Stomach (tissue), 9 donors: ENCODE results near the gene MED12L. TPM values are rescaled to one million over a fixed set of nuclear protein-coding genes. Genes with fewer than 3 reads are reported as not detected.

ENCODE experiments used
- DNase-seq, 2 donors: peaks; one replicate each; pipeline versions ENCODE4 v3.0.0 to v3.0.0-alpha.2; 2013 to 2019
- H3K27ac ChIP-seq, 5 donors: fragments of 200-600 bp in 4 of 5; sonication (generic) in 4 of 5; one replicate each; pipeline ENCODE4 v1.5.1; 2013 to 2019; ENCODE audit warnings: mild to moderate bottlenecking in 1 of 5, moderate library complexity in 1 of 5
- H3K27me3 ChIP-seq, 3 donors: fragments of 200-600 bp; sonication (generic); one replicate each; pipeline ENCODE4 v1.5.1; 2017 to 2019; ENCODE audit warnings: mixed run types in 1 of 3
- H3K36me3 ChIP-seq, 4 donors: fragments of 200-600 bp; sonication (generic); 1 replicate in 3 of 4; 2 replicates in 1 of 4; pipeline ENCODE4 v1.5.1; 2016 to 2019
- H3K4me1 ChIP-seq, 4 donors: fragments of 200-600 bp; sonication (generic); one replicate each; pipeline ENCODE4 v1.5.1; 2016 to 2019
- H3K4me3 ChIP-seq, 4 donors: fragments of 200-600 bp; sonication (generic) in 3 of 4; one replicate each; pipeline ENCODE4 v1.5.1; 2016 to 2019; ENCODE audit warnings: mild to moderate bottlenecking in 1 of 4
- H3K9me3 ChIP-seq, 4 donors: fragments of 200-600 bp; sonication (generic); one replicate each; pipeline ENCODE4 v1.5.1; 2016 to 2019
- EP300 ChIP-seq: sonication (generic); formaldehyde crosslinking; IDR thresholded peaks from one replicate; pipeline ENCODE4 v1.6.1; 2017; ENCODE audit warnings: antibody characterized with exemption
- POLR2A ChIP-seq, 4 donors: fragments of 450-650 bp; IDR thresholded peaks; one replicate each; pipeline ENCODE4 v1.6.1; 2016; ENCODE audit warnings: antibody characterized with exemption in 4 of 4, control low read depth in 2 of 4, mild to moderate bottlenecking in 1 of 4, moderate library complexity in 1 of 4
- POLR2AphosphoS5 ChIP-seq, 3 donors: sonication (generic); formaldehyde crosslinking; IDR thresholded peaks; one replicate each; pipeline ENCODE4 v1.6.1; 2016; ENCODE audit warnings: antibody characterized with exemption in 3 of 3
- WGBS, 5 donors: extraction: QIAGEN DNeasy Blood & Tissue Kit in 3 of 5; methylation state at CpG; one replicate each; pipeline versions ENCODE4 v1.1.5 to v1.1.7; 2013 to 2018; 5-methylcytosine and 5-hydroxymethylcytosine counted together
- intact Hi-C: fragments of 100-400 bp; cut with DNase I; formaldehyde crosslinking; loops from one replicate; pipeline ENCODE4 v1.15.1; 2023; ENCODE audit warnings: low total_unique reads
- polyA plus RNA-seq, 3 donors: library from polyadenylated mRNA; stranded (reverse); fragments of 200-250 nt; gene quantifications; one replicate each; pipeline ENCODE4 v1.2.3, GENCODE V29; 2013
- total RNA-seq, 5 donors: library from RNA; depleted of rRNA; stranded (reverse); fragments of >200 nt; gene quantifications; one replicate each; pipeline versions ENCODE4 v1.1.0 to v1.2.3, GENCODE V29; 2014 to 2016
- TF ChIP-seq, protein P1 (sequence below), 7 experiments: fragments of 450-650 bp in 4 of 7; fragments of 200-600 bp in 3 of 7; sonication (generic) in 3 of 7; IDR thresholded peaks; one replicate each; pipeline ENCODE4 v1.5.1; 2016 to 2019; ENCODE audit warnings: antibody characterized with exemption in 7 of 7, control low read depth in 2 of 7, mild to moderate bottlenecking in 1 of 7
- donor health status: healthy with polysubstance abuse.
- donor health status: Bipolar disorder and iron deficiency.
- donor health status: healthy.

The MED12L gene
- total and polyA plus RNA-seq, 8 donors, result 0.06 to 2.9 (median 0.36) TPM; not detected in 2

DNA sequence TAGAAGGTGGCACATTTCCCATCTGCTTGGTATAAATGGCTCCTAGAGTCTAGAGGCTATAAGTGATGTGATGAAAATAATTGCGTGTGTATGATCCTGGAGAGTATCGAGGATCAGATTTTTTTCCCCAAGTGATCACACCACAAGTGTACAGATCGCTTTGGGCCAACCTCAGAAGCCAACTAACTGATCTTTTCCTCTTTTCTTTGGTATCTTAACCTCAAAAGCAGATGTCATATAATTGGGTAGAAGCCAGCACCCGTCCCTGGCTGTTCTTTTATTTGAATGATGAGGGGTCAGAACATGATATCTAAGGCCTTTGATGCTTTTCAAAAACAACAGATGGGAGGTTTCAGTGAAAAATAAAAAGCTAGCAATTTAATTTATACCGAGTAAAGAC lies 189.6 kb downstream of the MED12L start:
- DNase-seq, result no peak
- no peaks in the 10 kb centered on the region for H3K27me3 ChIP-seq
- H3K4me3 ChIP-seq, result peak overlapping the region in 2 of 4 donors; percentile 30 to 34
- WGBS, 5 donors, result 72 to 84% (median 79%) methylated on average over 5 of the region's 5 CpGs
- no peaks in the 10 kb centered on the region for H3K36me3 ChIP-seq
- peaks cover 0 to 33% (median 12%) of the 10 kb centered on the region in 4 donors for H3K4me1 ChIP-seq
- TF ChIP-seq POLR2AphosphoS5 (IDR thresholded peaks at IDR 0.05) (no peak), POLR2A (IDR thresholded peaks at IDR 0.05) (no peak), EP300 (no peak)
- TF ChIP-seq, protein P1, sequence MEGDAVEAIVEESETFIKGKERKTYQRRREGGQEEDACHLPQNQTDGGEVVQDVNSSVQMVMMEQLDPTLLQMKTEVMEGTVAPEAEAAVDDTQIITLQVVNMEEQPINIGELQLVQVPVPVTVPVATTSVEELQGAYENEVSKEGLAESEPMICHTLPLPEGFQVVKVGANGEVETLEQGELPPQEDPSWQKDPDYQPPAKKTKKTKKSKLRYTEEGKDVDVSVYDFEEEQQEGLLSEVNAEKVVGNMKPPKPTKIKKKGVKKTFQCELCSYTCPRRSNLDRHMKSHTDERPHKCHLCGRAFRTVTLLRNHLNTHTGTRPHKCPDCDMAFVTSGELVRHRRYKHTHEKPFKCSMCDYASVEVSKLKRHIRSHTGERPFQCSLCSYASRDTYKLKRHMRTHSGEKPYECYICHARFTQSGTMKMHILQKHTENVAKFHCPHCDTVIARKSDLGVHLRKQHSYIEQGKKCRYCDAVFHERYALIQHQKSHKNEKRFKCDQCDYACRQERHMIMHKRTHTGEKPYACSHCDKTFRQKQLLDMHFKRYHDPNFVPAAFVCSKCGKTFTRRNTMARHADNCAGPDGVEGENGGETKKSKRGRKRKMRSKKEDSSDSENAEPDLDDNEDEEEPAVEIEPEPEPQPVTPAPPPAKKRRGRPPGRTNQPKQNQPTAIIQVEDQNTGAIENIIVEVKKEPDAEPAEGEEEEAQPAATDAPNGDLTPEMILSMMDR (IDR thresholded peaks at IDR 0.05), result no peak
- intact Hi-C loops, result no loop called here
- peak overlapping the region in 2 of 5 donors; percentile 72 to 76 for H3K27ac ChIP-seq
- no peaks in the 10 kb centered on the region for H3K9me3 ChIP-seq

DNA sequence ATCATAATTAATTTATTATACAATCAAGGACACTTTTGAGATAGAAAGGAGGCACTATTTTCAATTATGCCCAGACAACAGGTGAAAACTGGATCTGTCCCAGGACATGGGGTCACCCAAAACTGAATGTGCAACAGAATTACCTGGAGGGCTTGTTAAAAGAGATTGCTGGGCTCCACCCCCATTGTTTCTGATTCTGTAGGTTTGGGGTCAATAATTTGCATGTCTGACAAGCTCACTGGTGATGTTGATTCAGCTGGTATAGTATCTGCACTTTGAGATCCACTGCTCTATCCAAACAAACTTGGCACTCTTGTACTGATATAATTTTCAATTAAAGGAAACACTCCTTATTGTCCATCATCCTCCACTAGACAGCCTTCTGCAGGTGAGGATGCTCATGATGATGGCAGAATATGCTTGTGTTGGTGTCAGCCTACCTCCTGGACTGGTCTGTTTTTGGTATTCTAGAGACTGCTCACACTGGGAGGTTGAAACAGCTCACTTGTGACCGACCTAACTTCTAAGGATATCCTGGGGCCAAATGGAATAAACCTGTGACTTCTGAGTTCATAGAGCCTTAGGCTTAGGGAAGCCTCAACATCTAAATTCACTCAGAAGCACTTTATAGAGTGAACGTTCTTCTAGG lies 190.7 kb downstream of the MED12L start:
- peaks cover 0 to 33% (median 9%) of the 10 kb centered on the region in 4 donors for H3K4me1 ChIP-seq
- no peaks in the 10 kb centered on the region for H3K36me3 ChIP-seq
- peak overlapping the region; percentile 18 to 34 (median 29) for H3K4me3 ChIP-seq
- TF ChIP-seq EP300 (no peak), POLR2AphosphoS5 (IDR thresholded peaks at IDR 0.05) (no peak)
- H3K27ac ChIP-seq, result peak overlapping the region in 4 of 5 donors; percentile 18 to 76 (median 56)
- H3K9me3 ChIP-seq, result no peaks in the 10 kb centered on the region
- no peak for DNase-seq
- no peaks in the 10 kb centered on the region for H3K27me3 ChIP-seq
- intact Hi-C loops, result no loop called here
- WGBS, 5 donors, result 66 to 86% (median 72%) methylated on average over 2 of the region's 2 CpGs

DNA sequence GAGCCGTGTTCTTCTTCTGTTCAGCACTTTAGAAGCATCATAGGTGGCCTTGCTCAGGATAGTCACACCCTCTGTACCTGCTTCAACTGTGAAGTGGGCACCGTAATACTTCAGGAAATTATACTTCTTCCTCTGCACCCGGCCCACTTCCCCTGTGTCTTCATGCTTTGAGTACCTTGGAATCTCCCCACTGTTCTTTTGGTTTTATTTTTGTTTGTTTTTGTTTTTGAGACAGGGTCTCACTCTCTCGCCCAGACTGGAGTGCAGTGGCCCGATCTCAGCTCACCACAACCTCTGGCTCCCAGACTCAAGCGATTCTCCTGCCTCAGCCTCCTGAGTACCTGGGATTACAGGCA lies 191.2 kb downstream of the MED12L start:
- Histone ChIP-seq H3K36me3 (no peaks in the 10 kb centered on the region), H3K27ac (peak overlapping the region in 4 of 5 donors; percentile 18 to 76 (median 56)), H3K4me1 (peaks cover 0 to 28% (median 7%) of the 10 kb centered on the region in 4 donors), H3K4me3 (peak overlapping the region; percentile 18 to 34 (median 29)), H3K9me3 (no peaks in the 10 kb centered on the region), H3K27me3 (no peaks in the 10 kb centered on the region)
- intact Hi-C loops, result no loop called here
- 67 to 86% (median 78%) methylated on average over 6 of the region's 6 CpGs for WGBS, 5 donors
- TF ChIP-seq, protein P1 (IDR thresholded peaks at IDR 0.05), result no peak
- no peak for TF ChIP-seq POLR2AphosphoS5 (IDR thresholded peaks at IDR 0.05)
- no peak for TF ChIP-seq EP300
- DNase-seq, result peak in 1 of 2 donors; percentile 31

GRCh38 chr3:151278230-151278629 lies 192.8 kb downstream of the MED12L start, which contains the start of gene P2RY14:
TSS of gene P2RY14 (minus strand) at chr3:151278542. CDS start at chr3:151214316, 64,226 bp downstream.
- TF ChIP-seq, protein P1 (IDR thresholded peaks at IDR 0.05), result no peak
- TF ChIP-seq POLR2A (IDR thresholded peaks at IDR 0.05) (no peak), POLR2AphosphoS5 (IDR thresholded peaks at IDR 0.05) (no peak), EP300 (no peak)
- intact Hi-C loops, result no loop called here
- peak within 1 kb of the TSS; percentile 18 to 34 (median 29) for H3K4me3 ChIP-seq
- peak within 1 kb of the TSS in 4 of 5 donors; percentile 52 to 76 (median 68) for H3K27ac ChIP-seq
- WGBS, 5 donors, result 39 to 60% (median 48%) methylated on average over 4 of the region's 4 CpGs
- no peak for DNase-seq
- no peaks in the 10 kb centered on the region for H3K9me3 ChIP-seq
- H3K4me1 ChIP-seq, result peaks cover 0 to 37% (median 7%) of the 10 kb centered on the region in 4 donors
- H3K27me3 ChIP-seq, result no peaks in the 10 kb centered on the region
- no peaks in the 10 kb centered on the region for H3K36me3 ChIP-seq
